NCI-H748 treated with DMSO at 0.1 percent for 48 hours (cell line): ENCODE measurements around the gene MOB1A.
"Not testable (repeated sequence)": the region's sequence is repeated elsewhere in the genome, so short reads cannot be mapped to it uniquely, and the experiment has no call there.

Source experiments
- DNase-seq: peaks from one replicate; lab custom pipeline; 2025; lab: John Stamatoyannopoulos, UW

MOB1A gene

GRCh38 chr2:74198461-74199274 is 20.0 kb upstream of the MOB1A start, which contains the start of gene MTHFD2:
Gene MTHFD2 (plus strand): TSS chr2:74198615. CDS start chr2:74198642, 27 bp downstream.
- peak; percentile 81 for DNase-seq

- no peak for DNase-seq
Measured at GRCh38 chr2:74198023-74198460, 19.4 kb upstream of the MOB1A start.

- no peak for DNase-seq
Measured at GRCh38 chr2:74197049-74197448, 18.4 kb upstream of the MOB1A start.

GRCh38 chr2:74194799-74195198 is 16.1 kb upstream of the MOB1A start:
- no peak for DNase-seq

- no peak for DNase-seq
Measured at GRCh38 chr2:74191596-74192380, 13.1 kb upstream of the MOB1A start.

GRCh38 chr2:74188696-74189095 is 10.0 kb upstream of the MOB1A start:
- no peak for DNase-seq

- DNase-seq = no peak
Measured at GRCh38 chr2:74188018-74188601, 9.4 kb upstream of the MOB1A start.

GRCh38 chr2:74186706-74187105 is 8.0 kb upstream of the MOB1A start:
- DNase-seq = not testable (repeated sequence)

- DNase-seq = no peak
Measured at GRCh38 chr2:74186038-74186437, 7.4 kb upstream of the MOB1A start.

GRCh38 chr2:74183878-74184277 is 5.2 kb upstream of the MOB1A start:
- DNase-seq = no peak

- no peak for DNase-seq
Measured at GRCh38 chr2:74181739-74182138, 3.1 kb upstream of the MOB1A start.

GRCh38 chr2:74179063-74179865 is 585 bp upstream of the MOB1A start:
- no peak for DNase-seq

- no peak for DNase-seq
Measured at GRCh38 chr2:74177696-74178095, 983 bp downstream of the MOB1A start.

- DNase-seq = no peak
Measured at GRCh38 chr2:74174909-74175308, 3.8 kb downstream of the MOB1A start.

GRCh38 chr2:74168739-74169138 is 9.9 kb downstream of the MOB1A start:
- DNase-seq = no peak

- DNase-seq = no peak
Measured at GRCh38 chr2:74164761-74165160, 13.9 kb downstream of the MOB1A start.

- DNase-seq = no peak
Measured at GRCh38 chr2:74162951-74163350, 15.7 kb downstream of the MOB1A start.

GRCh38 chr2:74155830-74156229 is 22.8 kb downstream of the MOB1A start:
- DNase-seq = no peak

- DNase-seq = no peak
Measured at GRCh38 chr2:74152954-74153353, 25.7 kb downstream of the MOB1A start.

GRCh38 chr2:74149570-74150319 is 28.9 kb downstream of the MOB1A start:
- DNase-seq = no peak

GRCh38 chr2:74149247-74149525 is 29.5 kb downstream of the MOB1A start:
- no peak for DNase-seq
